ENCODE data around the gene SPATA32.

Gene SPATA32

GRCh38 chr17:45222014-45222288 lies 39.9 kb downstream of the SPATA32 start:
- TF ChIP-seq CTCF (conservative IDR thresholded peaks at IDR 0.05) = no peak
- peak overlapping the region; percentile 28; the same call in 1 of the 2 replicates for H3K27ac ChIP-seq

- TF ChIP-seq CTCF (conservative IDR thresholded peaks at IDR 0.05) = no peak
- peak within 1 kb of the TSS; percentile 28; the same call in 1 of the 2 replicates for H3K27ac ChIP-seq
Measured at GRCh38 chr17:45221081-45222013, 40.5 kb downstream of the SPATA32 start, which contains the start of gene FMNL1. Gene FMNL1 (plus strand): TSS chr17:45221885. CDS start chr17:45222125, 240 bp downstream.

- no peak overlapping the region for H3K27ac ChIP-seq
- TF ChIP-seq CTCF (conservative IDR thresholded peaks at IDR 0.05) = no peak
Measured at GRCh38 chr17:45220079-45220478, 41.8 kb downstream of the SPATA32 start.

GRCh38 chr17:45218895-45219661 lies 42.8 kb downstream of the SPATA32 start:
- TF ChIP-seq CTCF (conservative IDR thresholded peaks at IDR 0.05) = peak; percentile 94
- H3K27ac ChIP-seq = no peak overlapping the region

Measured in VCaP (cell line).